HEK293 (cell line): ENCODE measurements around the gene SLC10A7.

ENCODE experiments used
- SP2 ChIP-seq: fragments of 450-650 bp; formaldehyde crosslinking; IDR thresholded peaks from 2 replicates; pipeline ENCODE4 v1.5.1; 2016; ENCODE audit warnings: missing biosample characterization, missing genetic modification characterization
- TCF7L2 ChIP-seq: IDR thresholded peaks from 2 replicates; pipeline ENCODE4 v1.6.1; 2011; ENCODE audit warnings: low read depth, mild to moderate bottlenecking, inconsistent platforms, low read length, moderate library complexity, borderline replicate concordance
- ZEB2 ChIP-seq: fragments of 450-650 bp; formaldehyde crosslinking; IDR thresholded peaks from 2 replicates; pipeline ENCODE4 v1.5.1; 2016; ENCODE audit warnings: missing biosample characterization, missing genetic modification characterization
- ZNF146 ChIP-seq: fragments of 450-650 bp; formaldehyde crosslinking; IDR thresholded peaks from 2 replicates; pipeline ENCODE4 v1.5.1; 2016; ENCODE audit warnings: missing biosample characterization, missing genetic modification characterization
- ZNF416 ChIP-seq: fragments of 450-650 bp; formaldehyde crosslinking; IDR thresholded peaks from 2 replicates; pipeline ENCODE4 v1.5.1; 2016; ENCODE audit warnings: missing biosample characterization, missing genetic modification characterization
- ZNF48 ChIP-seq: fragments of 450-650 bp; formaldehyde crosslinking; IDR thresholded peaks from 2 replicates; pipeline ENCODE4 v1.5.1; 2016; ENCODE audit warnings: missing biosample characterization, missing genetic modification characterization
- ZNF76 ChIP-seq: fragments of 450-650 bp; formaldehyde crosslinking; IDR thresholded peaks from 2 replicates; pipeline ENCODE4; 2016; ENCODE audit warnings: low read depth, missing biosample characterization, missing genetic modification characterization, borderline replicate concordance
- ZNF830 ChIP-seq: fragments of 450-650 bp; IDR thresholded peaks from 2 replicates; pipeline ENCODE4 v1.5.0; 2018; ENCODE audit warnings: missing biosample characterization, missing genetic modification characterization, low read depth, mild to moderate bottlenecking, moderate library complexity
- TF ChIP-seq, protein P1 (sequence below): fragments of 450-650 bp; formaldehyde crosslinking; IDR thresholded peaks from 2 replicates; pipeline ENCODE4 v1.5.1; 2016; ENCODE audit warnings: missing biosample characterization, missing genetic modification characterization
- TF ChIP-seq, protein P2 (sequence below): fragments of 450-650 bp; formaldehyde crosslinking; IDR thresholded peaks from 2 replicates; pipeline ENCODE4 v1.5.1; 2017; ENCODE audit warnings: missing biosample characterization, missing genetic modification characterization
- TF ChIP-seq, protein P3 (sequence below): fragments of 450-650 bp; formaldehyde crosslinking; IDR thresholded peaks from 2 replicates; pipeline ENCODE4 v1.5.1; 2016; ENCODE audit warnings: missing biosample characterization, missing genetic modification characterization
- TF ChIP-seq, protein P4 (sequence below): fragments of 450-650 bp; formaldehyde crosslinking; optimal IDR thresholded peaks from 2 replicates; pipeline ENCODE3; 2016; ENCODE audit warnings: missing biosample characterization, mild to moderate bottlenecking, missing genetic modification characterization

DNA sequence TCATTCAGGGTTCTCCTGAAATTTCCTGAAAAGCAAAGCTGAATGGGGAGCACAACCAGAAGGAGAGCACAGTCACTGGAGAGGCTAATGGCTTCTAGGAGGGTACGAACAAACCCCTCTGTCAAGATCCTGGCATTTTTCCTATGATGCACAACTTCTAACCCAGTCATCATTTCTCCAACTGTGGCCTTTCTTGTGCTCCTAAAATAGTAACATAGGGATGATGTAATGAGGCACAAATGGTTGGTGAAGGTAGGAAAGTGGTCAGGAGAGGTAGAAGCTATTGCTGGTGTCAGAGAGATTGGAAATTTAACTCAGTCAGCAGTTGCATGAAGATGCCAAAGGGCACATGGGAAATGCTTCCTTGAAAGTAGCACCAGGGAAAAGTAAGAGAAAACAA lies 52.7 kb downstream of the SLC10A7 start:
- no peak for TF ChIP-seq ZNF48 (tag by site-specific recombination)
- TF ChIP-seq ZNF830 (tag by site-specific recombination), result no peak
- no peak for TF ChIP-seq ZNF146 (tag by site-specific recombination)
- no peak for TF ChIP-seq TCF7L2
- no peak for TF ChIP-seq ZNF76 (tag by site-specific recombination)
- TF ChIP-seq, protein P1, sequence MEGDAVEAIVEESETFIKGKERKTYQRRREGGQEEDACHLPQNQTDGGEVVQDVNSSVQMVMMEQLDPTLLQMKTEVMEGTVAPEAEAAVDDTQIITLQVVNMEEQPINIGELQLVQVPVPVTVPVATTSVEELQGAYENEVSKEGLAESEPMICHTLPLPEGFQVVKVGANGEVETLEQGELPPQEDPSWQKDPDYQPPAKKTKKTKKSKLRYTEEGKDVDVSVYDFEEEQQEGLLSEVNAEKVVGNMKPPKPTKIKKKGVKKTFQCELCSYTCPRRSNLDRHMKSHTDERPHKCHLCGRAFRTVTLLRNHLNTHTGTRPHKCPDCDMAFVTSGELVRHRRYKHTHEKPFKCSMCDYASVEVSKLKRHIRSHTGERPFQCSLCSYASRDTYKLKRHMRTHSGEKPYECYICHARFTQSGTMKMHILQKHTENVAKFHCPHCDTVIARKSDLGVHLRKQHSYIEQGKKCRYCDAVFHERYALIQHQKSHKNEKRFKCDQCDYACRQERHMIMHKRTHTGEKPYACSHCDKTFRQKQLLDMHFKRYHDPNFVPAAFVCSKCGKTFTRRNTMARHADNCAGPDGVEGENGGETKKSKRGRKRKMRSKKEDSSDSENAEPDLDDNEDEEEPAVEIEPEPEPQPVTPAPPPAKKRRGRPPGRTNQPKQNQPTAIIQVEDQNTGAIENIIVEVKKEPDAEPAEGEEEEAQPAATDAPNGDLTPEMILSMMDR, result no peak
- TF ChIP-seq, protein P2, sequence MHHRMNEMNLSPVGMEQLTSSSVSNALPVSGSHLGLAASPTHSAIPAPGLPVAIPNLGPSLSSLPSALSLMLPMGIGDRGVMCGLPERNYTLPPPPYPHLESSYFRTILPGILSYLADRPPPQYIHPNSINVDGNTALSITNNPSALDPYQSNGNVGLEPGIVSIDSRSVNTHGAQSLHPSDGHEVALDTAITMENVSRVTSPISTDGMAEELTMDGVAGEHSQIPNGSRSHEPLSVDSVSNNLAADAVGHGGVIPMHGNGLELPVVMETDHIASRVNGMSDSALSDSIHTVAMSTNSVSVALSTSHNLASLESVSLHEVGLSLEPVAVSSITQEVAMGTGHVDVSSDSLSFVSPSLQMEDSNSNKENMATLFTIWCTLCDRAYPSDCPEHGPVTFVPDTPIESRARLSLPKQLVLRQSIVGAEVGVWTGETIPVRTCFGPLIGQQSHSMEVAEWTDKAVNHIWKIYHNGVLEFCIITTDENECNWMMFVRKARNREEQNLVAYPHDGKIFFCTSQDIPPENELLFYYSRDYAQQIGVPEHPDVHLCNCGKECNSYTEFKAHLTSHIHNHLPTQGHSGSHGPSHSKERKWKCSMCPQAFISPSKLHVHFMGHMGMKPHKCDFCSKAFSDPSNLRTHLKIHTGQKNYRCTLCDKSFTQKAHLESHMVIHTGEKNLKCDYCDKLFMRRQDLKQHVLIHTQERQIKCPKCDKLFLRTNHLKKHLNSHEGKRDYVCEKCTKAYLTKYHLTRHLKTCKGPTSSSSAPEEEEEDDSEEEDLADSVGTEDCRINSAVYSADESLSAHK (tag by site-specific recombination), result no peak
- TF ChIP-seq ZEB2 (tag by site-specific recombination), result no peak
- TF ChIP-seq, protein P3, sequence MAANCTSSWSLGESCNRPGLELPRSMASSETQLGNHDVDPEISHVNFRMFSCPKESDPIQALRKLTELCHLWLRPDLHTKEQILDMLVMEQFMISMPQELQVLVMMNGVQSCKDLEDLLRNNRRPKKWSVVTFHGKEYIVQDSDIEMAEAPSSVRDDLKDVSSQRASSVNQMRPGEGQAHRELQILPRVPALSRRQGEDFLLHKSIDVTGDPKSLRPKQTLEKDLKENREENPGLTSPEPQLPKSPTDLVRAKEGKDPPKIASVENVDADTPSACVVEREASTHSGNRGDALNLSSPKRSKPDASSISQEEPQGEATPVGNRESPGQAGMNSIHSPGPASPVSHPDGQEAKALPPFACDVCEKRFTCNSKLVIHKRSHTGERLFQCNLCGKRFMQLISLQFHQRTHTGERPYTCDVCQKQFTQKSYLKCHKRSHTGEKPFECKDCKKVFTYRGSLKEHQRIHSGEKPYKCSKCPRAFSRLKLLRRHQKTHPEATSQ (tag by site-specific recombination), result no peak
- no peak for TF ChIP-seq ZNF416 (tag by site-specific recombination)
- TF ChIP-seq, protein P4, sequence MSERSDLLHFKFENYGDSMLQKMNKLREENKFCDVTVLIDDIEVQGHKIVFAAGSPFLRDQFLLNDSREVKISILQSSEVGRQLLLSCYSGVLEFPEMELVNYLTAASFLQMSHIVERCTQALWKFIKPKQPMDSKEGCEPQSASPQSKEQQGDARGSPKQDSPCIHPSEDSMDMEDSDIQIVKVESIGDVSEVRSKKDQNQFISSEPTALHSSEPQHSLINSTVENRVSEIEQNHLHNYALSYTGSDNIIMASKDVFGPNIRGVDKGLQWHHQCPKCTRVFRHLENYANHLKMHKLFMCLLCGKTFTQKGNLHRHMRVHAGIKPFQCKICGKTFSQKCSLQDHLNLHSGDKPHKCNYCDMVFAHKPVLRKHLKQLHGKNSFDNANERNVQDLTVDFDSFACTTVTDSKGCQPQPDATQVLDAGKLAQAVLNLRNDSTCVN, result no peak
- TF ChIP-seq SP2, result no peak
